GM19193 (cell line): Measurements from ENCODE around the gene SLC23A2.

ENCODE experiments used
- POLR2A ChIP-seq: IDR thresholded peaks from 4 replicates; pipeline ENCODE4 v1.6.1; 2011; ENCODE audit not compliant: insufficient read depth, insufficient read length; ENCODE audit errors: extremely low read depth

Gene SLC23A2

DNA sequence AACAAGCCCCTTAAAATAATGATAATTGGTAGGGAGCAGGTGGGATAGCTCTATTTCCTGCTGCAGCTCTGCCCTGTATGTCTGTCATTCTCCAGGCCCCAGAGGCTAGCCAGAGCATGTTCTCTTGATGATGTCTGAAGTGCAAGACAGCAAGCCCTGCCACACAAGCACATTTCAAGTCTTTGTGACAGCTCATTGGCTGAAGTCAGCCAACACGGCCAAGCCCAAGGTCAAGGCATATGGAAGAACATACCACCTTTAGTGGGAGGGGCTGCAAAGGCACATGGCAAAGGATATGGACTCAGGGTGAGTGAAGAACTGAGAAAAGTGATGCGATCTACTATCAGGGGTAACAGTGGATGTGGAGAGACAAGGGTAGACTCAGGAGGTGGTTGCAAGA lies 163.6 kb downstream of the SLC23A2 start:
- TF ChIP-seq POLR2A, result no peak

DNA sequence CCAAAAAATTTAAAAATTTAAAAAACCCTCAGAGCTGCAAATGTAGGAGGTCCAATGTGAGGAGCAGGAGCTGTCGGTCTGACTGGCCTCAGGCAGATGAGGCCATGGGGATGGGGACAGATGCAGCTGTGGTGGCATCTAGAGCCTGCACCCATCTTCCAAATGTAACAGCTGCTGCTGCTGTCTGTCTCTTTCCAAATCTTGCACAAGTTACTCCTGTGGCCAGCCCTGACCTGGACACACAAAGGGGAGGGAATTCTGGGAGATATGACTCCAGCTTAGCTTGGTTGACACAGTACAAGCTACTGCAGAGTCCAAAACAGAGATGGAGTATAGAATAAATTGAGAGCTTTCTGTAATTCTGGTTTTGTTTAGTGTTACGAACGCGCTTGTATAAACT lies 164.4 kb downstream of the SLC23A2 start:
- no peak for TF ChIP-seq POLR2A

DNA sequence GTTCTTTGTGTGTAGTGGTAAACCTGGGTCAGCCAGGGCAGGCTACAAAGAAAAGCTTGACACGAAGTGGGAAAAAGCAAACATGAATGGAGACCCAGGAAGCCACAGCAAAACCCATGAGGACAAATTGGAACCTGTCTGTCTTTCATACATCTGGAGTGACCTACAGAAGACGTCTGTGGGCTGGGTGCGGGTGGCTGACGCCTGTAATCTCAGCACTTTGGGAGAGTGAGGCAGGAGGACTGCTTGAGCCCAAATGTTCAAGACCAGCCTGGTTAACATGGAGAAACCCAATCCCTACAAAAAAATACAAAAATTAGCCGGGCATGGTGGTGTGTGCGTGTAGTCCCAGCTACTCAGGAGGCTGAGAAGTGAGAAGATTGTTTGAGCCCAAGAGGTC lies 164.8 kb downstream of the SLC23A2 start:
- no peak for TF ChIP-seq POLR2A

DNA sequence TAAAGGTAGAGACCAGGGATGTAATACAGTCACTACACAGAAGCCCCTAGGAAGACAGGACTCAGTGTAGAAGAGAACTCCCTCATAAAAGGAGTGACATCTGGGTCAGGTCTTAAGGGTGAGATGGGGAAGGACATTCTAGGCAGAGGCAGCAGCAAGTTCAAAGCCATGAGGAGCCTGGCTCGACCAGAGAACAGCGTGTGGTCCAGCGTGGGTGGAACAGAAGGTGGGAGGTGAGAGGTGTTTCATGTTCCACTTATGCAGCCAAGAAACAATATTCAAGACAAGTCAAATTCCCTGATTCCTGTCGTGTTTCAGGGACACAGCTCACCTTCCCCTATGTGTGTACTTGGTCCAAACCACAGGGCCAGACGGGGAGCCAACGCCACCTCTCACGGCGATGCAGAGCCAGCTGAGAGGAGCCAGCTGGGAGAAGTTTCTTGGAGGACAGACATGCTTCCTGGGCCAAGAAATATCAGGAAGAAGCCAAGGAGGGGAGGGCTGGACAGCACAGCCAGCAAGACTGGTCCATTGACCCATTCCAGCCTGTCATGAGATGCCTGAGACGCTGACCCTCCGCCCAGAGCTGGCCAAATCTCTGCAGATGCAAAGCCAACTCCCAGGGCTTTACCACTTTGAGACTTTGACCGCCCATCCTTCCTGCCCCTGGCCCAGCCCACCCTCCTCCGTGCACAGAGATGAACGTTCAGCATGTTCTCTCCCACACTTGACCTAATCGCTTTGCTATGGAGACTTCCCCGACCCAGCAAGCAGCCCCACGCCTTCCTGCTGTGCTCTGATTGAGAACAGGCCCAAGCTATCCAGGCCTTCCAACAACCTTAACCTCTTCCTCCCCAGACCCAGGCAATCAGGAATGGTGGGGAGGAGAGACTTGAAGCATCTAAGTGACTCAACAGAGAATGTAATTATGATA lies 165.8 kb downstream of the SLC23A2 start:
- TF ChIP-seq POLR2A, result no peak

DNA sequence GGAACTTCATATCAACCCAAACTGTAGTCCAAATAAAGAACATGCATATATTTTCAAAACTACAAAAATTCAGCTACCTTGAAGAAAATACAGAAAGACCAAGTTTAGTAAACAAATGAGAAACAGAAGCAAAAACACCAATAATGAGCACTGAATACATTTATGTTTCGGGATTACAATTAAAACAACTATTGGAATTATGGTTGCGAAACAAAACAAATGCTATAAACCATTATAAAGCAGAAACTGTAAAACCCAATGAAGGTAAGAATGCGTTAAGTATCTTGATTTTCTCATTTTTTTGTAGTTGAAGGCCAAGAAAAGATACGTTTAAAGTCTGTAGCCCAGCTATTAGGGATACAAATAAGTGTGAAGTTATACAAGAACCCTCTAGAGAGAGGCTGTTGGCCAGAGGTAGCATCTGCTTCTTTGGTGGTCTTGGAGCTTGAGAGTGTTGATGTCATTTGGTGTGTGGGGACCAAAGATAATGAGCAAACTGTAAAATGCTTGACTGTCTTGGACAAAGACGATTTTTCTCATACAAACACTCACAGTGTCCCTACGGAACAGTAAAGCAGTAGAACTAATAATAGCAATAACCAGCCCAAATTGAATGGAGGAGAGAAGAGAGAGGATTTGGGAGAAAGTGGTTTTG lies 168.1 kb downstream of the SLC23A2 start:
- TF ChIP-seq POLR2A, result no peak

DNA sequence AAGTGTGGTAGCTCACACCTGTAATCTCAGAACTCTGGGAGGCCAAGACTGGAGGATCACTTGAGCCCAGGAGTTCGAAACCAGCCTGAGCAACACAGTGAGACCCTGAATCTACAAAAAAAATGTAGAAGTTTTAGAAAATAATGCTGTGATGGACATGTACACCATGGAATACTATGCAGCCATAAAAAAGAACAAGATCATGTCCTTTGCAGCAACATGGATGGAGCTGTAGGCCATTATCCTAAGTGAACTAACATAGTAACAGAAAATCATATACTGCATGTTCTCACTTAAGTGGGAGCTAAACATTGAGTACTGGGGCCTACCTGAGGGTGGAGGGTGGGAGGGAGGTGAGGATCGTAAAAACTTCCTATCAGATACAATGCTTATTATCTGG lies 168.8 kb downstream of the SLC23A2 start:
- no peak for TF ChIP-seq POLR2A

DNA sequence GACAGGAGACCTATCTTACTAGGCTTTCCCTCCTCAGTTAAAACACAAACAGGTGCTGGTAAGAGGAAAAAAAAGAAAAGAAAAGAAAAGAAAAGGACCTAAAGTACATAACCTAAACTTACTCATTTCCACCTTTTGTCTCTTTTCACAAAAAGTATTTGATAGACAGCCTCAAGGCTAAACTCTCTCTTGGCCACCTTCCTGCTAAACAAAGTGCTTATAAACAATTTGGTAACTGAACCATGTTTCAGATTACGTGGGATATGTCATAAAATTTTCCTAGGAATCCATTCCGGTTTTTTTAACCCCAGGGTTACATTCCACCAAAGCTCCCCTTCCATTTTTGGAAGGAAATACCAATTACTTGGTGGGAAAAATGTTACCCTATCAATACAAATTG lies 170.6 kb downstream of the SLC23A2 start:
- no peak for TF ChIP-seq POLR2A

DNA sequence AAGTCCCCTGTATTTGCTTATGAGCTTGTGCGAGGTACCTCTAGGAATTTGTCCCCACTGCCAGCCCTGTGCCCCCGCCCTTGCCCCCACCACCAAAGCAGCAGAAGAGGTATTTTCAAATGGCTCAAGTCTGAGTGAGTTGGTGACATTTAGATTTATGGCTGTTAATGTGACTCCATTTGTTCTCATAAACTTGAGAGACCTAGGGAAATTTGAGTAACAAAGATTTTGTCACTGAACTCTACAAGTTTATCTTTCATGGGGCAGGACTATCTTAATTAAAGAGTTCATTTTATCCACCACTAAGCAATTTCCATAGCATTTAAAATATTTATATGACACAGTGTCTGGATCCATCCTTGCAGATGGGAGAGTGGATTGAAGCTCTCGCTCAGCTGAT lies 171.1 kb downstream of the SLC23A2 start:
- TF ChIP-seq POLR2A, result no peak

DNA sequence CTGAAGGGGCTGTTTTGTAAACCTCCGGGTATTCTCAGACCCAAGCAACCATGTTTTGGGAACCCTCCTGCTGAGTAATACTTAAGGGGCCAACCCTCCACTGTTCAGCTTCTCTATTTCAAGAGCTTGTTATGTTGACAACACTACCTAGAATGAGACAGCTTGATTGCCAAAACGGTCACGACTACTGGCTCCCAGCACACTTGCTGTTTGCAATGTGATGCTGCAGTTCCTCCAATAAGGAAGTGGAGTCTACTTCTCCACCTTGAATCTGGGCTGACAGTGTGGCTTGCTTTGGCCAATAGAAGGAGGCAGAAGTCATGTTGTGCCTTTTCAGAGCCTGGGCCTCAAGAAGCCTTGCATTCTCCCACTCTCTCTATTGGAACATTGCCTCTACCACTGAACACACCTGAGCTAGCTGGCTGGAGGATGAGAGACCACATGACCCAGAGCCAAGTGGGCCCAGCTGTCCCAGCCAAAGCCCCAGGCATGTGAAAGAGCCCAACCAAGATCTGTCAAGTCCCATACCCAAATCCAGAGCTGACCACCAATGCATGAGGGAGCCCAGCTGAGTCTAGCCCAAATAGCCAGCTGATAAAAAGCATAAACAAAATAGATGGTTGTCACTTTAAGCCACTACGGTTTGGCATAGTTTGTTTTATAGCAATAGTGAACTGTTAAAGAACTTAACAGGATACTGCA lies 171.6 kb downstream of the SLC23A2 start:
- no peak for TF ChIP-seq POLR2A

DNA sequence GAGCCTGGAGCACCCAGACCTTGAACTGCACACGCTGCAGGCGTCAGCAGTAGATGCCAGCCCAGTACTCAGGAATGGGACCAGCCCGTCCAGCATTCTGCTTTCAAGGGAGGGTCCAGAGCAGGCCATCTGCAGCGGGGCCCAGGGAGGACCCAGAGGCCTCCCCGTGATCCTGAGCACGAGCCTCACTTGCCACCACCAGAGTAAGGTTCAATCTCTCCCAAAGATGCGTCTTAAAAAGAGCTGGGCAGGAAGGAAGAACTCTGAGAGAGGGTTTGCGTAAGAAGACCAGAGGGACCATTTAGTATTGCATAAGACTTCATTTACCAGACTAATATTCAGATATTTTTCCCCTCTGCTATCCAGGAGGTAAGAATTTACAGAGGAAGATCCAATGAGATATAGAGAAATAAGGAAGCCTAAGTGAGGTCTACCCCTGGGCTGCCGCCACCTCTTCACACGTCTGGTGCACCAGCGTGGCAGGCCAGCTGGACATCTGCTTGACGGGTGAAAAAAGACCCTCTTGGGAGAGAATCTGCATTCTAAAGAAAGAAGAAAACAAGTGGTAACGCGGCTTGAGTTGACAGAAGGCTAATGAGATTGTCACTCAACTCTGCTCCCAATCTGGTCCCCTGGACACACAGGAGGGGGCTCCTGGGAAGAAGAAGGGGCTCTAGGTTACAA lies 172.3 kb downstream of the SLC23A2 start:
- no peak for TF ChIP-seq POLR2A

DNA sequence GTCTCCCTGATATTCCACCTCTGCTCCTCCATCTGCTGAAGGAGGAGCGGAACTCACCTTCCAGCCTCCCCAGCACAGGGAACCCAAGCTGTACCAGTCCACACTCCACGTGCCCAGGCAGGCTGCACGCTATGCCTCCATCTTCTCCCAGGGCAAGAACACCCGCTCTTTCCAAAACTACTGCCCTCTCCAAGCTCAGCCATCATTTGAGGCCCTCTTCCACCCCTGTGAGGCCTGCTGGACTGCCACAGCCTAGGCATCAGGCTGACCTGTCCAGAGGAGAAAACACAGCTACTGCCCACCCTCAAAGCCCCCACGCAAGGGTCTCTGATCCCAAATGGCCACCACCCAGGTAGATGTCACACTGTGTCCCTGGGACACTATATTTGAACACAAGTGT lies 179.7 kb downstream of the SLC23A2 start:
- no peak for TF ChIP-seq POLR2A

DNA sequence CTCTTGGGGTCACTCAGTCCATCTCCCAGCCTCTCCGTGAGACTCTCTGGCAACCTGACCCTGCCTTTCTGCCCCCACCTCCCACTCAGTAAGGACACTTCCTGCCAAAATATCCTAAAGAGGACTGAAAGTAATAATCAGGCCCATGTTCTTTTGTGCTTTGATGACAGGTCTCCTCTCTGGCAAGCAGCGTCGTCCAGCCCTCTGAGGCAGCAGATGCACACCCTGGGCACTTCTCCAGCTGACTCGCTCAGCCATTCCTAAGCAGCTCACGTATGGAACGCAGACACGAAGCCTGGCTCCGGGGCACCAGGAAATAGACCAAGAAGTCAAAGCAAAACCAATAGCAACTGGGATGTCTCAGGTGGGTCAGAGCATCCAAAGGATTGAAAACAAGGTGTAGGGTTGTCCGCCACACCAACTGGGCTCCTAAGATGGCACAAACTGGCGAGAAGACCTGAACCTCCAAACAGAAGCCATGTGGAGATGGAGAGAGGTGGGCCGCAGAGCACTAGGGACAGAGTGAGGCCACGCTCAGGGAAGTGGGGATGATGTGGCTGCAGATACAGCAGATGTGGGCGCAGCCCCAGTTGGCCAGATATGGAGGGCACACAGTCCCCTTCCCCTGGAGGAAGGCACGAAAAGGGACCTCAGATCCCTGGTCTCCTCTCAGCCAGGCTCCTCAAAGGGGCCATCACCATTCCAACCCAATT lies 180.3 kb downstream of the SLC23A2 start:
- TF ChIP-seq POLR2A, result no peak

DNA sequence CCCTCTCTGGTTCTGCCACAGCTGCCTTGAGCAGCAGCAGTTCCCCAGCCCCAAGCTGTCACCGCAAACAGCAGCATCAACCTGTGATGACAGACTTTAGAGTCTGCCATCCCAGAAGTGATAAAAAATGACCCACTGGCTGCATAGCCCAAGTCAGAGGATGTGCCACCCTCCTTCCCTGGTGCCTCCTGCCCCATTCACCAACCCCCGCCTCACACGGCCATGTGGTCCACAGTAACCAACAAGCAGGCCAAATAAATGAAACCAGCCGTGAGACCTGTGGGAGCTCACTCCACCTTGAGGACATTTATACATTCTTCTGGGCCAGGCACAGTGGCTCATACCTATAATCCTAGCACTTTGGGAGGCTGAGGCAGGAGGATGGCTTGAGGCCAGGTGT lies 181.4 kb downstream of the SLC23A2 start:
- TF ChIP-seq POLR2A, result no peak

DNA sequence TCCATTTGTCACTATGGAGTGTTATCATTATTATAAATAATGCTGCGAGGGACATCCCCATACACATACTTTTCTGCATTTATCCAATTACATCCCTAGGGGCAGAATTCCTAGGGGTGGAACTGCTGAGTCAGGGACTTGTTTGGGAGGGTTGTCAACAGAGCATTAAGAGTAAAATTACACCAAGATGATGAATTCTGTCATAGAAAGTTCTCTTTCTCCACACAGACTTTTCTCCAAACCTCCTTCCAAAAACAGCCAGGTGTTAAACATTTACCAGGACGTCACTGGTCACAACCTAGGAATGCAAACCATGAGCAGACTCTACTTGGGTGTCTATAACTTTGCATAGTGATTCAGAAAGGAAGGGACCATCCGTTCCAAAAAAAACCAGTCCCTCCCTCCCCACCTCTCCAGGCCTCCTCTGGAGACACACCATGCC lies 184.1 kb downstream of the SLC23A2 start:
- TF ChIP-seq POLR2A, result no peak
